Activated gamma-delta T cell treated with Interleukin-2 at 50 U/mL for 16 hours (primary cell): Measurements from ENCODE around the gene EMC10.
"Not testable (repeated sequence)": the region's sequence is repeated elsewhere in the genome, so short reads cannot be mapped to it uniquely, and the experiment has no call there.

Source experiments
- DNase-seq: peaks from one replicate; pipeline ENCODE4 v3.0.0-alpha.2; 2020

EMC10 gene

DNA sequence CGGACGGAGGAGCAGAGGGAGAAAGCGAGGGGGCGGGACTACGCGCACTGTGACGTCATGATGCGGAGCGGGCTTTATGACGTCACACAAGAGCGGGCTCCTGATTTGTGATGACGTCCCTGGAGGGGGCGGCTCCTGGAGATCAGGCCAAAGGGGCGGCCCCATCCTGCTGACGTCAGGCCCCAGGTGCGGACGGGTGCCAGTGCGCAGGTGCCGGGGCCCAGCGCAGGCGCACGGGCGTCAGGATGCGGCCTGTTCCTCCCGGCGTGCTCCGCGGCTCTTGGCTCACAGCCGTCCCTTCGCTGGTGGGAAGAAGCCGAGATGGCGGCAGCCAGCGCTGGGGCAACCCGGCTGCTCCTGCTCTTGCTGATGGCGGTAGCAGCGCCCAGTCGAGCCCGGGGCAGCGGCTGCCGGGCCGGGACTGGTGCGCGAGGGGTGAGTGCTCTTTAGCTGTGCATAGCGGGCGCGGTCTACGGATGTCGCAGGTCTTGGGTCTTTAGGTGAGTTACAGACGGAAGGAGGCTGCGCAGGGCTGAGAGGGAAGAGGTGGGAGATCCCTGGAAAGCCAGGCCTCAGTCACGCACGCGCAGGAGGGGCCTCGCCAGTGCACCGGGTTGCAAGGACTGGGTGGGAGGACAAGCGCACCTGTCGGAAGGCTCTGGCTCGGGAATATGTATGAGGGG, at the start of gene EMC10, which contains the start of gene GARIN5A:
TSS of gene EMC10 (plus strand) at position 284 of the 683 bp plus-strand sequence. CDS start at position 322, 38 bp downstream.
TSS of gene GARIN5A (minus strand) at position 625 of the 683 bp plus-strand sequence. CDS start at position 165, 460 bp downstream.
- DNase-seq = peak; percentile 85

DNA sequence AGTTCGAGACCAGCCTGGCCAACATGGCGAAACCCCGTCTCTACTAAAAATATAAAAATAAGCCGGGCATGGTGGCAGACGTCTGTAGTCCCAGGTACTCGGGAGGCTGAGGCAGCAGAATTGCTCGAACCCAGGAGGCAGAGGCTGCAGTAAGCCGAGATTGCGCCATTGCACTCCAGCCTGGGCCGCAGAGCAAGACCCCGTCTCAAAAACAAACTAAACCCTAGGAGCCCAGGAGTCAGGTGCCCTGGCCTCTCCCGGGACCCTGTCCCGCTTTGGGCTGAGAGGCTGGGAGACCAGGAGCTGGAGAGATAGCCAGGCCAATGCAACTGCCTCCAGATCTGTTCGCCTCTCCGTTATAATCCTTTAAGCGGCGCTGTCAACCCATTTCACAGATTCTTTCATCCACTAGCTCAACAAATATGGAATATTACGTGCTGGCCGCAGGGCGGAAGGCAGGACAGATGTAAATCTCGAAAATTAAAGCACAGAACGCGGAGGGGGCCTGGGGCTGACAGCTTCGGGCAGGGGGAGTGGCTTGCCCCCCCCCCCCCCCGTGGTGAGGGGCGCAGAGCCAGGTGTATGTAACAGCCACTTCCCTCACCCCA, 48.9 kb upstream of the EMC10 start:
- no peak for DNase-seq

DNA sequence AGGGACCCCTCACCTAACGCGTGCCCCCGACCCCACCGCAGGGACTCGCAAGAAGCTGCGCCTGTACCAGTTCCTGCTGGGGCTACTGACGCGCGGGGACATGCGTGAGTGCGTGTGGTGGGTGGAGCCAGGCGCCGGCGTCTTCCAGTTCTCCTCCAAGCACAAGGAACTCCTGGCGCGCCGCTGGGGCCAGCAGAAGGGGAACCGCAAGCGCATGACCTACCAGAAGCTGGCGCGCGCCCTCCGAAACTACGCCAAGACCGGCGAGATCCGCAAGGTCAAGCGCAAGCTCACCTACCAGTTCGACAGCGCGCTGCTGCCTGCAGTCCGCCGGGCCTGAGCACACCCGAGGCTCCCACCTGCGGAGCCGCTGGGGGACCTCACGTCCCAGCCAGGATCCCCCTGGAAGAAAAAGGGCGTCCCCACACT, 48.3 kb upstream of the EMC10 start:
- no peak for DNase-seq

DNA sequence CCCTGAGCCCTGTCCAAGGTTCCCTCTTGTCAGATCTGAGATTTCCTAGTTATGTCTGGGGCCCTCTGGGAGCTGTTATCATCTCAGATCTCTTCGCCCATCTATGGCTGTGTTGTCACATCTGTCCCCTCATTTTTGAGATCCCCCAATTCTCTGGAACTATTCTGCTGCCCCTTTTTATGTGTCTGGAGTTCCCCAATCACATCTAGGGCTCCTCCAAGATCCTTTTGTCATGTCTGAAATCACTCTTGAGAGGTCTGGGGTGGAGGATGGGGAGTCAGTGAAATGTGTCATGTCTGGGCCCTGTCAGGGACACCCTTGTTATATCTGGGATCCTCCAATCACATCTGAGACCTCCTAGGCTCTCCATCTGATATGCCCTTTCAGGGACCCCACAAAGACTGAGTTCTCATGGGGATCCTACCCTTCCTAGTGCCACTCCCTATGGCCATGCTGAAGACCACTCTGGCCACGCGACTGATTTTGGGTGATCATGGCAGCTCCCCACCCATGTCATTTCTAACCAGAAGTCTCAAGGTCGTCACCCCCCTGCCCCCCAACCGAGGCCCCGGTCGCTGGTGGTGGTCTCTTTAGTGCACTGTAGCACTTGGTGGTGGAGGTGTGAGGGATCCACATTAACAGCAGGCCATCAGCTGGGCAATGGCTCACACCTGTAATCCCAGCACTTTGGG, 47.4 kb upstream of the EMC10 start:
- no peak for DNase-seq

DNA sequence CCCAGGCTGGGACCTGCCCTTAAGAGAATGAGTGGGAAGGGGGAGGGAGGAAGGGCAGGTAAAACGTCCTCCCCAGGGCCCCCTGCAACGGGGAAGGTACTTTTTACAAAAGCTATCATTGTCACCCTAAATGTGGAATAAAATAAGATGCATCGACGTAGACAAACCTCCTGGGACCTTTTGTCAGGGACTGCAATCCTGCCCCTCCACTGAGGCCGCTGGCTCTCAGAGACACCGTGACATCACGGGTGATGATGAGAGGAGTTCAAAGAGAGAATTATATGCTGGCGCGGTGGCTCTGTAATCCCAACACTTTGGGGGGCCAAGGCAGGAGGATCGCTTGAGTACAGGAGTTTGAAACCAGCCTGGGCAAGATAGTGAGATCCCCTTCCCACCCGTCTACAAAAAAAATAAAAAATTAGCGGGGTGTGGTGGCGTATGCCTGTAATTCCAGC, 45.4 kb upstream of the EMC10 start:
- DNase-seq = no peak

DNA sequence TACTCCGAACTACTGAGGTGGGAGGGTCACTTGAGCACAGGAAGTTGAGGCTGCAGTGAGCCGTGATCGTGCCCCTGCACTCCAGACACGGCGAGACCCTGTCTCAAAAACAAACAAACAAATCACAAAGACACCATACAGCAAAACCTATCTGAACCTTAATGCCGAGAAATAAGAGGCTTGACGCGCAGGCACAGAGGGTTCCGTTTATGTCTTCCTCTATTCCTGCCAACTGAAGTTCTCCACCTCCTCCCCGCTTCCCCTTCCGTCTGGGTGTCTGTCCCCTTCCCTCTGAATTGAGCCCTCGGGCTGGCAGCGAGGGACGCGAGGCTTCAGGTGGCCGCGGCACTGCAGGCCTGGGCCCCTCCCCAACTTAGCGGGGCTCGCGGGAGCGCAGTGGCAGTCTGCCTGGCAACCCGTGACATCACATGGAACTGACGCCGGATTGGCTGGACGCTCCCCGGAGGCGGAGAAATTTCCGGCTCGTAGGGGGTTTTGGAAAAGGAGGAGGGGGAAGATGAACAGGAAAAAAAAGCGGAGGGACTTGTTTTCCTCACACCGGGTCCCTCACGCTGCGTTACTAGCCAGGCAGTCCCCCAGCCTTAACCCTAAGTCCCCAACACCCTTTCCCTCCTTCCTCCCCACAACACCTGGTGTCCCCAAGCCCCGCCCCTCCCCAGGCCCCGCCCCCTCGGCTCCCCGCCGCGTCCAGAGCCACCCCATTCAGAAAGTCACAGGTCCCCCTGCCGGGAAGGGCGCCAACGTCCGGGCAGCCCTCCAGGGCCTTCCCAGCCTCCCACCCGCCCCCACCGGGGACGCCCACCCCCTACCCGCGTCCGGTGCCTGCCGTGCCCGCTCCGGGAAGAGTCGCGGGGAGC, 44.7 kb upstream of the EMC10 start:
- DNase-seq = peak; percentile 79

DNA sequence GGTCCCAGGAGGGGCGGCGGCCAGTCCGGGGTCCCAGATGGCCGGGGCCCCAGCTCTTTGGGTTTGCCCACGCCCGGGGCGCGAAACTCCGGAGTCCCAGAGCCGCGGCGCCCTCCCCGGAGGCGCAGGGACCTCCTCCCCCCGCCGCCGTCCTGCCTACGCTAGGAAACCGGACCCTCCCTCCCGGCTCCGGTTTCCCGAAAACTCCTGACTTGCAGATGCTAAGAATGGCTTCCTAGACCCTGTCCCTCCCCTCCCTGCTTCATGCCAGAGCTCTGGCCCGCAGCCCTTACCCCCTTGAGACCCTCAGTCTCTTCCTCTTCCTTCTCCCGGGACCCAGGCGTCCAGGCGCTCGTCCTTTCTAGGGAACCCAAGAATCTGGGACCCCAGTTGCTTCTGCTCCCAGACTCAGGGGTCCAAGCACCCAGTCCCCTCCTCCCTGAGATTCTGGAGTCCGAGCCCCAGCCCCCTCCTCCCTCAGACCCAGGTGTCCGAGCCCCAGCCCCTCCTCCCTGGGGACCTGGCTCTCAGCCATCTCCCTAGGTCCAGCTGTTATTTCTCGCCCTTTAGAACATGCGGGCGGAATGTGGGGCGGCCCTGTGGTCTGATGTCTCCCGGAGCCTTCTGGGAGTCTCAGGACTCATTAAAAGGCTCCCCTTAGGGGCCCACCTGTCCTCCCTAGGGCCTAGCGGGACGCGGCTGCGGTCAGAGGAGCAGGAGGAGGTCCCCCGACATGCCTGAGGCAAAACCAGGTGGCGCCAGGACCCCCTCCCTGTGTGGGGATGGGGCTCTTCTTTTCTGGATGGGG, 43.9 kb upstream of the EMC10 start, which contains the start of gene MYBPC2:
TSS of gene MYBPC2 (plus strand) at position 672 of the 808 bp plus-strand sequence. CDS start at position 734, 62 bp downstream.
- DNase-seq = no peak

DNA sequence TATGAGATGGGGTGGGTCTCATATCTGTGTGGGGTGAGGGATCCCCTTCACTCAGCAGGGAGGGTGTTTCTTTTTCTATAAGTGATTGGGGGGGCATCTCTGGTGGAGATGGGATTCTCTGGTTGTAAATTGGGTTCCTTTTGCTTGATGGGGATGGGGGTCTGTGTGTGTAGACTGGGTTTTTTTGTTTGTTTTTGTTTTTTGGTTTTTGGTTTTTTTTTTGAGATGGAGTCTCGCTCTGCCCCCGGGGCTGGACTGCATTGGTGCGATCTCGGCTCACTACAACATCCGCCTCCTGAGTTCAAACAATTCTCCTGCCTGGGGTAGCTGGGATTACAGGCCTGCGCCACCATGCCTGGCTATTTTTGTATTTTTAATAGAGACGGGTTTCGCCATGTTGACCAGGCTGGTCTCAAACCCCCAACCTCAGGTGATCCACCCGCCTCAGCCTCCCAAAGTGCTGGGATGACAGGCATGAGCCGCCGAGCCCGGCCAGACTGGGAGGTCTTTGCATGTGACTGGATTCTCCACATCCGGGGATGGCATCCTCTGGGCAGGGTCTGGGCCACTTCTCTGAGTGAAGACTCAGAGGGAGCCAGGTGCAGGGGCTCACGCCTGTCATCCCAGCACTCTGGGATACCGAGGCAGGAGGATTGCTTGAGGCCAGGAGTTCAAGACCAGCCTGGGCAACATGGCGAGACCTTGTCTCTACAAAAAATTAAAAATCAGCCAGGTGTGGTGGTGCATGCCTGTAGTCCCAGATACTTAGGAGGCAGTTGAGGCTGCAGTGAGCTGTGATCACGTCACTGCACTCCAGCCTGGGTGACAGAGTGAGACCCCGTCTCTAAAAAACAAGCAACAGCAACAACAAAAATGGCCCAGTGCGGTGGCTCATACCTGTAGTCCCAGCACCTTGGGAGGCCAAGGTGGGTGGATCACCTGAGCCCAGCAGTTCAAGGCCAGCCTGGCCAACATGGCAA, 42.8 kb upstream of the EMC10 start:
- no peak for DNase-seq

DNA sequence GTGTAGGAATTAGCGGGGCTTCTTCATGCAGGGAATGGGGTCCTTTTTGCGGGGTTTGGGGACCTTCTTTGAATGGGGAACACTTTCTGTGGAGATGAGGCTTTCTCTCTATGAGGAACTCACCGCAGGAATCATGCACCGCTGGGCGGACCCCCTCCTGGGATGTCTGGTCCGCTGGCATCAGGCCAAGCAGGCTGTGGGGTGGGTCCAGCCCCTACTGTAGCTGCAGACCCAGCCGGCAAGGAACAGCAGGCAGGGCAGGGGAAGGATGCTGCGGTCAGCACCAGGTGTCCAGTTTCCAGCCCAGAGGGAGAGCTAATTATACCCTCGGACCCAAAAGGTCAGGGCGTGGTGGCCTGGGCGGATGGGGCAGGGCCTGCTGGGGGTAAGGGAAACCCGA, 41.8 kb upstream of the EMC10 start:
- DNase-seq = no peak

DNA sequence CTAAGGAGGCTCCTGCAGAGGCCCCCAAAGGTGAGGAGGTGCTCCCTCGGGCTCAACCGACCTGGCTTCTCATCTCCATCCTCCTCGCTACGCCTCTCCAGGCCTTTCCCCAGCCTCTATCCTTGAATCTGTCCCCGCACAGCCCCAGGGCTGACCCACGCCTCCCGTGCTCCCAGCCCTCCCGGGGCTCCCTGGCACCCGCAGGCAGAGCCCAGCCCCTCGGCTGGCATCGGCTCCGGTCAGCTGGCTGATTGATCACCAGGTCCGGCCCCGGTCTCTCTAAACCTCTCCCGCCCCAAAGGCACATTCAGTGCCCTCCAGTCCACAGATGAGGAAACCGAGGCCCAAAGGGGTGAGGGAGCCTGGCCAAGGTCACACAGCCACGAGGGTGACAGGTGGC, 41.1 kb upstream of the EMC10 start:
- DNase-seq = no peak

DNA sequence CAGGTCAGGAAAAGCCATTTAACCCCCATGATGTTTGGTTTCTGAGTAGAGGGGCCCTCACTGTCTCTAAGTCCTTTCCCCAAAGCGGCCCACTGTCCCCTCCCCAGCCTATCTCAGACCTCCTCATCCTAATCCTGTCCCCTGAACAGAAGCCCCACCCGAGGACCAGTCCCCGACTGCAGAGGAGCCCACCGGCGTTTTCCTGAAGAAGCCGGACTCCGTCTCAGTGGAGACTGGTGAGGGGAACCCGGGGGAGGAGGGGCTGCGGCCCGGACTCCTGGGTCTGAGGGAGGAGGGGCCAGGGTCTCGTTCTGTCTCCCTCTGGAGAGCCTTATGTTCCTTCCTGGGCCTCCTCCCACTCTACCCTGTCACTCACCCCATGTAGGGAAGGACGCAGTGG, 40.7 kb upstream of the EMC10 start:
- DNase-seq = no peak

DNA sequence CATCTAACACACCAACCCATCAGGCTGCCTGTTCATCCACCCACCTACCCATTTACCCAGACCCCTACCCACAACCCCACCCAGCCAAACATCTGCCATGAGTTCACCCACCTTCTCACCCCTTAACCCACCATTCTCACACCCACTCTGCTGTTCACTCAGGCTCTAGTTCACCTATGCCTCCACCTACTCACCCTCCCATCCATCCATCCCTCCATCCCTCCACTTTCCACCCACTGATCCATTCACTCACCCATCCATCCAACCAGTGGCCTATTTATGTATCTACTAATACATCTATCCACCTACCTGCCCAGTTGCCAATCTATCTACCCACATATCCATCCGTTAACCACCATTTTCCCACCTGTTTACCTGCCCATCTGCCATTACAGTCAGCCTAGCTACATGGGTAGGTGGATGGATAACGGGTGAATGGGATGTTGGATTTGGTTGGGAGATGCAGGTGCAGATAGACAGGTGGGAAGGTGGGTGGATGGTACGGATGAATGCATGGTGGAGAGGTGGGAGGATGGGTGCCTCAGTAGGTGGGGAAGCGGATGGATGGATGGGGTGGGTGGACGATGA, 38.4 kb upstream of the EMC10 start:
- no peak for DNase-seq

DNA sequence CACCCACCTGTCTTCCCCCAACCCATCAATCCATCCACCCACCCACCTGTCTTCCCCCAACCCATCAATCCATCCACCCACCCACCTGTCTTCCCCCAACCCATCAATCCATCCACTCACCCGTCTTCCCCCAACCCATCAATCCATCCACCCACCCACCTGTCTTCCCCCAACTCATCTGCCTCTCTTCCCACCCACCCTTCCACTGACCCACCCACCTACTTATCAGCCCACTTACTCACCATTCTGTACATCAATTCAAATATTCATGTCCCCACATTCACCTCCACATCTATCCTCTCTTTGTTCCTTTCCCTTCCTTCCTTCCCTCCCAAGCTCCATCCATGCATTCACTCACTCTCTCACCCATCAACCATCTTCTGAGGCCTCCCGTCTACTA, 37.2 kb upstream of the EMC10 start:
- not testable (repeated sequence) for DNase-seq

DNA sequence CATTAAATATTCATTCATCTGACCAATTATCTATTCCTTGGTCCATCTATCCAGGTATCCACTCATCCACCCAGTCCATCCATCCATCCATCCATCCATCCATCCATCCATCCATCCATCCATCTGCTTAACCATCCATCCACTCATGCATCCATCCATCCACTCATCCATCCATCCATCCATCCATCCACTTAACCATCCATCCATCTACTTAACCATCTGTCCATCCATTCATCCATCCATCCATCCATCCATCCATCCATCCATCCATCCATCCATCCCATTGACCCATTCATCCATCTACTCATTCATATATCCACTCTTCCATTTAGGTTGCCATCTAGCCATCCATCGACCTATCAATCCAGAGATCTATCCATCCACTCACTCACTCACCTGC, 32.2 kb upstream of the EMC10 start:
- no peak for DNase-seq

DNA sequence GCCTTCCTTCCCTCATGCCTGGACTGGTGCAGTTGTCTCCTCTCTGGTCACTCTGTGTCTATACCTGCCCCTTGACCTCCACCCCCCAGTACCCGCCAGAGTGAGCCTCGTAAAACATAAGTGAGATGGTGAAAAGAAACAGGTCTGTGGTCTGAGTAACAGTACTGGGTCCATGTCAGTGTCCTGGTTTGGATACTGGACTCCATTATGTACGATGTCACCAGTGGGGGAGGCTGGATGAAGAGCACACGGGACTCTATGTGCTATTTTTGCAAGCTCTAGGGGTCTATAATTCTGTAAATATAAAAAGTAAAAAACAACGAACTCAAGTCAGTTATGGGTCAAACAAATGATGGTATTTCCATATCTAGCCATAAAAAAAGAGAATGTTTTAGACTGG, 29.3 kb upstream of the EMC10 start:
- DNase-seq = no peak

DNA sequence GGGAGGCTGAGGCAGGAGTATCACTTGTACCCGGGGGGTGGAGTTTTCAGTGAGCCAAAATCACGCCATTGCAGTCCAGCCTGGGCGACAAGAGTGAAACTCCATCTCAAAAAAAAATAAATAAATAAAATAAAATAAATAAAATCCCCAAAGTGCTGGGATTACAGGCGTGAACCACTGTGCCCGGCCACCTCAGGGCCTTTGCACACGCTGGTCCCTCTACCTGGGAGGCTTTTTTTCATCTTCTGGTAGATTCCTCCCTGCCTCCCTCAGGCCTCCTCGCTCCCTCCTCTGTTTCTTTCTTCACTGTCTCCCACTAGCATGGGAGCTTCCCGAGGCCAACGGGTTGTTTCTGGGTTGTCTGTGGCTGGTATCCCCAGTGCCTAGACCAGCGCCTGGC, 28.6 kb upstream of the EMC10 start:
- no peak for DNase-seq

DNA sequence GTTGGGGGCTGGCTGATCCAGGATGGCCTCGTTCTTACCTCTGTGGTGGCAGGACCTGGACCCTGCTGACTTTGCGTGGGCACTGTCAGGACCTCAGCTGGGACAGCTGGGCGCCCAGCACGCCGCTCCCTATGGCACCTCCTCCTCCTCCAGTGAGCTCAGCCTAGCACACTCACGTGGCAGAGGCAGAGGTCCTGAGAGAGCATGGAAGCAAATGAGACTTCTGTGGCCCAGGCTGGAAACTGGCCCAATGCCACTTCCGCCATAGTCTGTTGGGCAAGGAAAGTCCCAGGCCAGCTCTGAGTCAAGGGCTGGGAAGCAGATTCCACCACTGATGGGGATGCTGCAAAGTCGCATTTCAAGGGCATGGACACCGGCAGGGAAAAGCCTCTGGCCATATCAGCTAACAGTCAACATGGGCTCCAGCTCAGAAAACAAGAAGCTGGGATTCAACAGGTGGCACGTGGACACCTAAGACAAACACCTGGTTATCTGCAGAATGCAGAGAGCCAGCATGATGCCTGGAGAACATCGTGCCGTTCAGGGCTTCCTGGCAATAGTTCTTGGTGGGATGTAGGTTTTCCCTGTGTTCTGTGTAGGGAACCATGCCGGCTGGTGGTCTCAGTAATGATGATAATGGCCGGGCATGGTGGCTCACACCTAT, 26.9 kb upstream of the EMC10 start:
- DNase-seq = no peak

DNA sequence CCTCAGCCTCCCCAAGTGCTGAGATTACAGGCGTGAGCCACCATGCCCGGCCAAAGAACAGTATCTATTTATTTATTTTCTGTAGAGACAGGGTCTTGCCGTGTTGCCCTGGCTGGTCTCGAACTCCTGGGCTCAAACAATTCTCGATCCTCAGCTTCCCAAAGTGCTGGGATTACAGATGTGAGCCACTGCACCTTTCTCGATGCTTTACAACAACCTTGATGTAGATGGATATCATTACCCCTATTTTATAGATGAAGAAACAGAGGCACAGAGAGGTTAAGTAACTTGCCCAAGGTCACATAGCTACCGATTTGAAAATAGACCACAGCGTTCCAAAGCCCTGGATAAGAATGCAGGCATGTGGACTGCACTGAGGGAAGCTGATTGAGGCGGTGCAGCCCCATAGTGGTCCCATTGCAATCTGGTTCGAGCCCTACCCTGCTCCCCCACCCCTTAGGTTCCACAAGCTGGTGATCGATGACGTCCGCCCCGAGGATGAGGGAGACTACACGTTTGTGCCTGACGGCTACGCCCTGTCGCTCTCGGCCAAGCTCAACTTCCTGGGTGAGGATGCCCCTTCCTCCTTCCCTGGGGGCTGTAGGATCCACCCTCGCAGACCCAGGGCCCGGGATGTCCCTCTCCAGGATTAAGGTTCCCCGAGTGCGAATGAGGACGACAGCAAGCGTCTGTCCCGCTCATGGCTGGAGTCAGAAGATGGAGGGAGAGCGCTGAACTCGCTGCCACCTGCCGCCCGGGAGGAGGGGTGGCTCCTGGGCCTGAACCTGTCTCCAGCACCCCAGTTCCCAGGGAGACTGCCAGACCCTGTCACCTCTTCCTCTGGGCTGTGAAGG, 25.7 kb upstream of the EMC10 start:
- no peak for DNase-seq

DNA sequence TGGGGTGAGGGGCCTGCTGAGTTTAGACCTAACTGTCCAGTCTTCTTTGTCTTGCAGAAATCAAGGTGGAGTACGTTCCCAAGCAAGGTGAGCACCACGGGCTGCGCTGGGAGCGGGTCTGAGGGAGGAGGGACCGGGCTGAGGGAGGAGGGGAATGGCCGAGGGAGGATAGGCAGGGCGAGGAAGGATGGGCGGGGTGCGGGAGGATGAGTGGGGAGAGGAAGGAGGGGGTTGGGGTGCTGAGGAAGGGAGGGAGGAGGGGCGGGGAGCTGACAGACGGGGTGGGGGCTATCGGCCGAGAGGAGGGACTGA, 25.1 kb upstream of the EMC10 start:
- DNase-seq = no peak
